PC-9 (cell line): ENCODE results near the gene CTSL.

ENCODE experiments used
- EZH2 ChIP-seq: fragments of 200-600 bp; sonication (generic); IDR thresholded peaks from 2 replicates; pipeline ENCODE4 v1.8.0; 2017; ENCODE audit warnings: antibody characterized with exemption, low read depth
- TF ChIP-seq, protein P1 (sequence below): fragments of 200-600 bp; sonication (generic); conservative IDR thresholded peaks from 2 replicates; pipeline ENCODE4 v1.6.1; 2017; ENCODE audit warnings: mixed run types, antibody characterized with exemption, mild to moderate bottlenecking, moderate library complexity

DNA sequence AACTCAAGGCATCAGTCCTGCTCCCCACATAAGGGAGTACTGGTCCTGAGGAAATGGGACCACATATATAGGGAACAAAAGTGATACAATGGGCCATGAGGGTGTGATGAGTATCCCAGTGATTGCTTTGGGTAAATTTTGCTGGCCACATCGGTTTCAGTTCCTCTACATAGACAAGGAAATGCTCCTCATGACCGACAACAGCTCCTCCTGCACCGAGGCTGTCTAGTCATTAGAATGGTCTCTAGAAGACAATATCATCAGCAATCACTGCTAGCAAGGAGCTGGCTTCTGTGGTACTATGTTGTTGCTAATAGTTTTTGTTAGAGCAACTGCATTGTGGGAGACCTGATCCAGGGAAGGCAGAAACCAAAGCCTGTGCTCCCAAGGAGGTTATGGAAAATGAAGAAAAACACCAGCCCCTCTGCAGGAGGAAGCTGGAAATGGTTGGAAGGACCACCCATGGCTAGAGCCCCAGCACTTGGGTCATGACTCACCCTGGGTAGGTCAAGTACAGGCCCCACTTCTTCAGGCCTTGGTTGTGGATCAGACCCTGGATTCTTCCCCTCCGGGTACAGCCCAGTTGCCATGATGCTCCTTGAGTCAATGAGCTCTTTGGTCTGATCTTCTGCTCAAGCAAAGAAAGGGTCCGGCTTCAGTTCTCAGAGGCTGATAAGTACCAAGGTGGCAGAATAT is 3.4 kb upstream of the CTSL start:
- TF ChIP-seq EZH2 = no peak
- TF ChIP-seq, protein P1, sequence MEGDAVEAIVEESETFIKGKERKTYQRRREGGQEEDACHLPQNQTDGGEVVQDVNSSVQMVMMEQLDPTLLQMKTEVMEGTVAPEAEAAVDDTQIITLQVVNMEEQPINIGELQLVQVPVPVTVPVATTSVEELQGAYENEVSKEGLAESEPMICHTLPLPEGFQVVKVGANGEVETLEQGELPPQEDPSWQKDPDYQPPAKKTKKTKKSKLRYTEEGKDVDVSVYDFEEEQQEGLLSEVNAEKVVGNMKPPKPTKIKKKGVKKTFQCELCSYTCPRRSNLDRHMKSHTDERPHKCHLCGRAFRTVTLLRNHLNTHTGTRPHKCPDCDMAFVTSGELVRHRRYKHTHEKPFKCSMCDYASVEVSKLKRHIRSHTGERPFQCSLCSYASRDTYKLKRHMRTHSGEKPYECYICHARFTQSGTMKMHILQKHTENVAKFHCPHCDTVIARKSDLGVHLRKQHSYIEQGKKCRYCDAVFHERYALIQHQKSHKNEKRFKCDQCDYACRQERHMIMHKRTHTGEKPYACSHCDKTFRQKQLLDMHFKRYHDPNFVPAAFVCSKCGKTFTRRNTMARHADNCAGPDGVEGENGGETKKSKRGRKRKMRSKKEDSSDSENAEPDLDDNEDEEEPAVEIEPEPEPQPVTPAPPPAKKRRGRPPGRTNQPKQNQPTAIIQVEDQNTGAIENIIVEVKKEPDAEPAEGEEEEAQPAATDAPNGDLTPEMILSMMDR = no peak
